ENCODE data around the gene RBPMS2. TPM values are rescaled to one million over a fixed set of nuclear protein-coding genes. Genes with fewer than 3 reads are reported as not detected.
"Not testable (repeated sequence)": the region's sequence is repeated elsewhere in the genome, so short reads cannot be mapped to it uniquely, and the experiment has no call there.

RBPMS2 gene
- total and polyA plus RNA-seq, 2 of the 4 experiments (the other 2 are of a cell fraction), result 2.8 TPM; not detected in 1

- H3K9ac ChIP-seq (ENCODE audit: low read depth, low read length); H2BK120ac ChIP-seq (ENCODE audit: low read depth, low read length); H3K18ac ChIP-seq (ENCODE audit: low read depth, low read length); H3K9me1 ChIP-seq (ENCODE audit: insufficient read depth, low read length); H2AFZ ChIP-seq (replicated peaks; ENCODE audit: low read length, poor library complexity); DNase-seq; H3K4me2 ChIP-seq (ENCODE audit: low read depth, low read length); H3K79me1 ChIP-seq (ENCODE audit: low read depth in 1 of 2, low read length in 2 of 2); H3K27ac ChIP-seq (ENCODE audit: insufficient read depth, low read length); ATAC-seq (ENCODE audit: low read depth); H3K9me3 ChIP-seq (ENCODE audit: control insufficient read depth, insufficient read depth, low read length); intact Hi-C loops (cut with micrococcal nuclease); H4K5ac ChIP-seq (ENCODE audit: low read depth, low read length); H4K91ac ChIP-seq (ENCODE audit: insufficient read depth, low read depth, low read length); H2AK5ac ChIP-seq (ENCODE audit: low read depth, low read length); H3K36me3 ChIP-seq (ENCODE audit: control insufficient read depth, insufficient read depth, low read length); H4K20me1 ChIP-seq (ENCODE audit: insufficient read depth, low read length); H3K27me3 ChIP-seq (ENCODE audit: control insufficient read depth, insufficient read depth, low read length); H2BK15ac ChIP-seq (ENCODE audit: low read depth, low read length); H2BK5ac ChIP-seq (ENCODE audit: low read depth, low read length, poor library complexity, severe bottlenecking); H3K4ac ChIP-seq (ENCODE audit: low read depth, low read length); H3K4me3 ChIP-seq (ENCODE audit: insufficient read depth, low read depth, low read length); H3K56ac ChIP-seq (ENCODE audit: extremely low read depth, insufficient read depth, low read length); POLR2A ChIA-PET (ENCODE audit: unreplicated experiment); H2AK9ac ChIP-seq (replicated peaks; ENCODE audit: low read depth, low read length, poor library complexity); dilution Hi-C loops (cut with HindIII; ENCODE audit: low sequenced_read_pairs, unreplicated experiment); H3K4me1 ChIP-seq (ENCODE audit: control insufficient read depth, insufficient read depth, low read length); H2BK20ac ChIP-seq (ENCODE audit: low read depth, low read length); H4K8ac ChIP-seq (ENCODE audit: low read depth in 2 of 2, low read length in 2 of 2); H3K23ac ChIP-seq (ENCODE audit: low read depth, low read length); BruUV-seq (replicated peaks); H3K14ac ChIP-seq (replicated peaks; ENCODE audit: low read depth, low read length): not testable (repeated sequence)
- peak; percentile 67 for TF ChIP-seq CEBPB (IDR thresholded peaks at IDR 0.05; ENCODE audit: low read depth, low read length)
- no CpG with 5 or more reads among the region's 4 CpGs for WGBS, 2 experiments (ENCODE audit: extremely low coverage in 2 of 2, insufficient read length in 1 of 2)
- in situ Hi-C loops (cut with MboI; ENCODE audit: low sequenced_read_pairs), result loop anchor here (5.0 kb wide), 1 partner anchor 83 kb away; no protein-coding TSS in a partner anchor
- CTCF ChIA-PET, result interaction anchor here (0.6 kb wide), 1 partner anchor 571 kb away, joined by 5 read pairs; no protein-coding TSS in a partner anchor
Measured at GRCh38 chr15:64814965-64815364, 39.6 kb upstream of the RBPMS2 start.

DNA sequence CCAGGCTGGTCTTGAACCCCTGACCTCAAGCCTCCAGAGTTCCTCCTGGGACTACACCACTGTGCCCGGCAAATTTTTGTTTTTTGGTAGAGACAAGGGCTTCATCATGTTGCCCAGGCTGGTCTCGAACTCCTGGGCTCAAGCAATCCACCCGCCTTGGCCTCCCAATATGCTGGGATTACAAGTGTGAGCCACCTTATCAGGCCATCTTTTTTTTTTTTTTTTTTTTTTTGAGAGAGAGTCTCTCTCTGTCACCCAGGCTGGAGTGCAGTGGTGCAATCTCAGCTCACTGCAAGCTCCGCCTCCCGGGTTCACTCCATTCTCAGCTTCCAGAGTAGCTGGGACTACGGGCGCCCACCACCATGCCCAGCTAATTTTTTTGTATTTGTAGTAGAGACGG lies 38.9 kb upstream of the RBPMS2 start:
- intact Hi-C loops (cut with micrococcal nuclease); H2BK15ac ChIP-seq (ENCODE audit: low read depth, low read length); H2BK20ac ChIP-seq (ENCODE audit: low read depth, low read length); H2AFZ ChIP-seq (replicated peaks; ENCODE audit: low read length, poor library complexity); H3K27ac ChIP-seq (ENCODE audit: insufficient read depth, low read length); BruUV-seq (replicated peaks); H3K23ac ChIP-seq (ENCODE audit: low read depth, low read length); H3K27me3 ChIP-seq (ENCODE audit: control insufficient read depth, insufficient read depth, low read length); H3K56ac ChIP-seq (ENCODE audit: extremely low read depth, insufficient read depth, low read length); H4K91ac ChIP-seq (ENCODE audit: insufficient read depth, low read depth, low read length); H2AK5ac ChIP-seq (ENCODE audit: low read depth, low read length); H3K9me3 ChIP-seq (ENCODE audit: control insufficient read depth, insufficient read depth, low read length); H3K4me1 ChIP-seq (ENCODE audit: control insufficient read depth, insufficient read depth, low read length); H2AK9ac ChIP-seq (replicated peaks; ENCODE audit: low read depth, low read length, poor library complexity); H2BK120ac ChIP-seq (ENCODE audit: low read depth, low read length); H3K4me2 ChIP-seq (ENCODE audit: low read depth, low read length); H3K36me3 ChIP-seq (ENCODE audit: control insufficient read depth, insufficient read depth, low read length); H4K20me1 ChIP-seq (ENCODE audit: insufficient read depth, low read length); DNase-seq; POLR2A ChIA-PET (ENCODE audit: unreplicated experiment); H3K79me1 ChIP-seq (ENCODE audit: low read depth in 1 of 2, low read length in 2 of 2); H4K5ac ChIP-seq (ENCODE audit: low read depth, low read length); H3K14ac ChIP-seq (replicated peaks; ENCODE audit: low read depth, low read length); H4K8ac ChIP-seq (ENCODE audit: low read depth in 2 of 2, low read length in 2 of 2); H3K4ac ChIP-seq (ENCODE audit: low read depth, low read length); H3K9ac ChIP-seq (ENCODE audit: low read depth, low read length); dilution Hi-C loops (cut with HindIII; ENCODE audit: low sequenced_read_pairs, unreplicated experiment); H3K18ac ChIP-seq (ENCODE audit: low read depth, low read length); H3K4me3 ChIP-seq (ENCODE audit: insufficient read depth, low read depth, low read length); H3K9me1 ChIP-seq (ENCODE audit: insufficient read depth, low read length); H2BK5ac ChIP-seq (ENCODE audit: low read depth, low read length, poor library complexity, severe bottlenecking); ATAC-seq (ENCODE audit: low read depth): not testable (repeated sequence)
- in situ Hi-C loops (cut with MboI; ENCODE audit: low sequenced_read_pairs), result loop anchor here (5.0 kb wide), 1 partner anchor 82 kb away; no protein-coding TSS in a partner anchor
- WGBS, 2 experiments (ENCODE audit: extremely low coverage in 2 of 2, insufficient read length in 1 of 2), result no CpG with 5 or more reads among the region's 8 CpGs
- CTCF ChIA-PET, result interaction anchor here (0.6 kb wide), 1 partner anchor 570 kb away, joined by 5 read pairs; no protein-coding TSS in a partner anchor

Measured in IMR-90 (cell line).